ENCODE measurements around the gene PCSK4. TPM values are rescaled to one million over a fixed set of nuclear protein-coding genes. Genes with fewer than 3 reads are reported as not detected.

PCSK4 gene
- total RNA-seq, 6 donors from 2014 or later, result 2.7 to 47.1 (median 6.8) TPM

DNA sequence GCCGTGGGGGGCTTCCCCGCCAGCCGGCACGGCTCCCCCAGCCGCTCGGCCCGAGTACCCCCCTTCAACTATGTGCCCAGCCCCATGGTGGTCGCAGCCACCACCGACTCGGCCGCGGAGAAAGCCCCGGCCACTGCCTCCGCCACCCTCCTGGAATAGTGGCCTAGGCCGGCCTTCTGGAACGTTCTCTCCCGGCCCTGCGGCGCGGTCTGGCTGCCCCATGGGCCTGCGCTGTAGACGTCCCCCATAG, 20.2 kb downstream of the PCSK4 start:
- no peak for DNase-seq
- Histone ChIP-seq H3K4me1 (peaks cover 60 to 76% (median 65%) of the 10 kb centered on the region in 4 donors), H3K27me3 (peaks cover 5 to 79% (median 55%) of the 10 kb centered on the region in 4 donors), H3K9me3 (no peaks in the 10 kb centered on the region), H3K36me3 (peaks cover 0 to 10% (median 4%) of the 10 kb centered on the region in 4 donors), H3K4me3 (peak overlapping the region; percentile 24 to 50 (median 40)), H3K27ac (no peak overlapping the region)
- no peak for TF ChIP-seq POLR2AphosphoS5 (IDR thresholded peaks at IDR 0.05)
- no peak for TF ChIP-seq EP300 (IDR thresholded peaks at IDR 0.05)
- peak in 1 of 2 donors; percentile 4 for ATAC-seq (ENCODE audit: low FRiP score in 2 of 2)
- 7% methylated on average over 8 of the region's 22 CpGs; no CpG with 5 or more reads in 1 of the 2 donors for WGBS, 2 donors

DNA sequence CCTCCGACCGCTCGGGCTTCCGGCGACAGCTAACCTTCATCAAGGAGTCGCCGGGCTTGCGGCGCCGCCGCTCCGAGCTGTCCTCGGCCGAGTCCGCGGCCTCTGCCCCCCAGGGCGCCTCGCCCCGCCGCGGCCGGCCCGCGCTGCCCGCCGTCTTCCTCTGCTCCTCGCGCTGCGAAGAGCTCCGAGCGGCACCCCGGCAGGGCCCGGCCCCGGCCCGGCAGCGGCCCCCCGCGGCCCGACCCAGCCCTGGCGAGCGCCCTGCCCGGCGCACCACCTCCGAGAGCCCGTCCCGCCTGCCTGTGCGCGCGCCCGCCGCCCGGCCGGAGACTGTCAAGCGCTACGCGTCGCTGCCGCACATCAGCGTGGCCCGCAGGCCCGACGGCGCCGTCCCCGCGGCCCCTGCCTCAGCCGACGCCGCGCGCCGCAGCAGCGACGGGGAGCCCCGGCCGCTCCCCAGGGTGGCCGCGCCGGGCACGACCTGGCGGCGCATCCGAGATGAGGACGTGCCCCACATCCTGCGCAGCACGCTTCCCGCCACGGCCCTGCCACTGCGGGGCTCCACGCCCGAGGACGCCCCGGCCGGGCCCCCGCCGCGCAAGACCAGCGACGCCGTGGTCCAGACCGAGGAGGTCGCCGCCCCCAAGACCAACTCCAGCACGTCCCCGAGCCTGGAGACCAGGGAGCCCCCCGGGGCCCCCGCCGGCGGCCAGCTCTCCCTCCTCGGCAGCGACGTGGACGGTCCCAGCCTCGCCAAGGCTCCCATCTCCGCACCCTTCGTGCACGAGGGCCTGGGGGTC, 20.7 kb downstream of the PCSK4 start:
- ATAC-seq (ENCODE audit: low FRiP score in 2 of 2) (no peak), DNase-seq (peak in 1 of 2 donors; percentile 88)
- Histone ChIP-seq H3K27me3 (peaks cover 5 to 81% (median 55%) of the 10 kb centered on the region in 4 donors), H3K4me1 (peaks cover 60 to 78% (median 65%) of the 10 kb centered on the region in 4 donors), H3K4me3 (peak overlapping the region in 3 of 4 donors; percentile 24 to 50 (median 48)), H3K27ac (no peak overlapping the region), H3K36me3 (peaks cover 0 to 5% (median 0%) of the 10 kb centered on the region in 4 donors), H3K9me3 (no peaks in the 10 kb centered on the region)
- 4% methylated on average over 33 of the region's 117 CpGs; no CpG with 5 or more reads in 1 of the 2 donors for WGBS, 2 donors
- TF ChIP-seq, protein P1, sequence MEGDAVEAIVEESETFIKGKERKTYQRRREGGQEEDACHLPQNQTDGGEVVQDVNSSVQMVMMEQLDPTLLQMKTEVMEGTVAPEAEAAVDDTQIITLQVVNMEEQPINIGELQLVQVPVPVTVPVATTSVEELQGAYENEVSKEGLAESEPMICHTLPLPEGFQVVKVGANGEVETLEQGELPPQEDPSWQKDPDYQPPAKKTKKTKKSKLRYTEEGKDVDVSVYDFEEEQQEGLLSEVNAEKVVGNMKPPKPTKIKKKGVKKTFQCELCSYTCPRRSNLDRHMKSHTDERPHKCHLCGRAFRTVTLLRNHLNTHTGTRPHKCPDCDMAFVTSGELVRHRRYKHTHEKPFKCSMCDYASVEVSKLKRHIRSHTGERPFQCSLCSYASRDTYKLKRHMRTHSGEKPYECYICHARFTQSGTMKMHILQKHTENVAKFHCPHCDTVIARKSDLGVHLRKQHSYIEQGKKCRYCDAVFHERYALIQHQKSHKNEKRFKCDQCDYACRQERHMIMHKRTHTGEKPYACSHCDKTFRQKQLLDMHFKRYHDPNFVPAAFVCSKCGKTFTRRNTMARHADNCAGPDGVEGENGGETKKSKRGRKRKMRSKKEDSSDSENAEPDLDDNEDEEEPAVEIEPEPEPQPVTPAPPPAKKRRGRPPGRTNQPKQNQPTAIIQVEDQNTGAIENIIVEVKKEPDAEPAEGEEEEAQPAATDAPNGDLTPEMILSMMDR (IDR thresholded peaks at IDR 0.05), result peak in 1 of 6 experiments; percentile 8
- TF ChIP-seq POLR2AphosphoS5 (IDR thresholded peaks at IDR 0.05) (no peak), POLR2A (IDR thresholded peaks at IDR 0.05) (no peak), EP300 (IDR thresholded peaks at IDR 0.05) (no peak)

DNA sequence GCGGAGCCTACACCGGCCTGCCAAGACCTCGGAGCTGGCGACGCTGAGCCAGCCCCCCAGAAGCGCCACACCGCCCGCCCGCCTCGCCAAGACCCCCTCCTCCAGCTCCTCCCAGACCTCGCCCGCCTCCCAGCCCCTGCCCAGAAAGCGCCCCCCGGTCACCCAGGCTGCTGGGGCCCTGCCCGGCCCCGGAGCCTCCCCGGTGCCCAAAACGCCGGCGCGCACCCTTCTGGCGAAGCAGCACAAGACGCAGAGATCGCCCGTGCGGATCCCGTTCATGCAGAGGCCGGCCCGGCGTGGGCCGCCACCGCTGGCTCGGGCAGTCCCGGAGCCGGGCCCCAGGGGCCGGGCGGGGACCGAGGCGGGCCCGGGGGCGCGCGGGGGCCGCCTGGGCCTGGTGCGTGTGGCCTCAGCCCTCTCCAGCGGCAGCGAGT, 21.3 kb downstream of the PCSK4 start:
- DNase-seq (peak in 1 of 2 donors; percentile 87), ATAC-seq (ENCODE audit: low FRiP score in 2 of 2) (no peak)
- H3K27me3 ChIP-seq, result peaks cover 5 to 81% (median 55%) of the 10 kb centered on the region in 4 donors
- peak overlapping the region in 3 of 4 donors; percentile 17 to 50 (median 24) for H3K4me3 ChIP-seq
- no peak overlapping the region for H3K27ac ChIP-seq
- no peak for TF ChIP-seq POLR2A (IDR thresholded peaks at IDR 0.05)
- TF ChIP-seq, protein P1 (IDR thresholded peaks at IDR 0.05), result no peak
- TF ChIP-seq POLR2AphosphoS5 (IDR thresholded peaks at IDR 0.05), result no peak
- no peak for TF ChIP-seq EP300 (IDR thresholded peaks at IDR 0.05)
- no peaks in the 10 kb centered on the region for H3K36me3 ChIP-seq
- WGBS, 2 donors, result 0 to 3% methylated on average over 1 to 21 of the region's 47 CpGs
- H3K9me3 ChIP-seq, result no peaks in the 10 kb centered on the region
- peaks cover 60 to 78% (median 65%) of the 10 kb centered on the region in 4 donors for H3K4me1 ChIP-seq

DNA sequence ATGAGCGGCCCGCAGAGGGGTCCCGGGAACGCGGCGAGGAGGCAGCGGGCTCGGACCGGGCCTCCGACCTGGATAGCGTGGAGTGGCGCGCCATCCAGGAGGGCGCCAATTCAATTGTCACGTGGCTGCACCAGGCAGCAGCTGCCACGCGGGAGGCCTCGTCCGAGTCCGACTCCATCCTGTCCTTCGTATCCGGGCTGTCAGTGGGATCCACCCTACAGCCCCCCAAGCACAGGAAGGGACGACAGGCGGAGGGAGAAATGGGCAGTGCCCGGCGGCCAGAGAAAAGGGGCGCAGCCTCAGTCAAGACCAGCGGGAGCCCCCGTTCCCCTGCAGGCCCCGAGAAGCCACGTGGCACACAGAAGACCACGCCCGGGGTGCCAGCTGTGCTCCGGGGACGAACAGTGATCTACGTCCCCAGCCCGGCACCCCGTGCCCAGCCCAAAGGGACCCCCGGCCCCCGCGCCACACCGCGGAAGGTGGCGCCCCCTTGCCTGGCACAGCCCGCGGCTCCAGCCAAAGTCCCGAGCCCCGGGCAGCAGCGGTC, 21.8 kb downstream of the PCSK4 start:
- TF ChIP-seq, protein P1 (IDR thresholded peaks at IDR 0.05), result no peak
- TF ChIP-seq EP300 (IDR thresholded peaks at IDR 0.05) (no peak), POLR2A (IDR thresholded peaks at IDR 0.05) (no peak), POLR2AphosphoS5 (IDR thresholded peaks at IDR 0.05) (no peak)
- ATAC-seq (ENCODE audit: low FRiP score in 2 of 2) (no peak), DNase-seq (peak in 1 of 2 donors; percentile 77)
- Histone ChIP-seq H3K4me3 (peak overlapping the region in 3 of 4 donors; percentile 17 to 50 (median 24)), H3K4me1 (peaks cover 60 to 78% (median 65%) of the 10 kb centered on the region in 4 donors), H3K27me3 (peaks cover 5 to 81% (median 55%) of the 10 kb centered on the region in 4 donors), H3K9me3 (no peaks in the 10 kb centered on the region), H3K27ac (no peak overlapping the region), H3K36me3 (no peaks in the 10 kb centered on the region)
- WGBS, 2 donors, result 5 to 9% methylated on average over 14 to 23 of the region's 49 CpGs

DNA sequence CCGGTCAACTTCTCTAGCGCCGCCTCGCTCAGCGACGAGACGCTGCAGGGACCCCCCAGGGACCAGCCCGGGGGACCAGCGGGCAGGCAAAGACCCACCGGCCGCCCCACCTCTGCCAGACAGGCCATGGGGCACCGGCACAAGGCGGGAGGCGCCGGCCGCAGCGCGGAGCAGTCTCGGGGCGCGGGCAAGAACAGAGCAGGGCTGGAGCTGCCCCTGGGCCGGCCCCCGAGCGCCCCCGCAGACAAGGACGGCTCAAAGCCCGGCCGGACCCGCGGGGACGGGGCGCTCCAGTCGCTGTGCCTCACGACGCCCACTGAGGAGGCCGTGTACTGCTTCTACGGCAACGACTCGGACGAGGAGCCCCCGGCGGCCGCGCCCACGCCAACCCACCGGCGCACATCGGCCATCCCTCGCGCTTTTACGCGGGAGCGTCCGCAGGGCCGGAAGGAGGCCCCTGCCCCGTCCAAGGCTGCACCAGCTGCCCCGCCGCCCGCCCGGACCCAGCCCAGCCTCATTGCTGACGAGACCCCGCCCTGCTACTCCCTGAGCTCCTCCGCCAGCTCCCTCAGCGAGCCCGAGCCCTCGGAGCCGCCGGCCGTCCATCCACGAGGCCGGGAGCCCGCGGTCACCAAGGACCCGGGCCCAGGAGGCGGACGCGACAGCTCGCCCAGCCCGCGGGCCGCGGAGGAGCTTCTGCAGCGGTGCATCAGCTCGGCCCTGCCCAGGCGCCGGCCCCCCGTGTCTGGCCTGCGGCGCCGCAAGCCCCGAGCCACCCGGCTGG, 22.5 kb downstream of the PCSK4 start:
- Histone ChIP-seq H3K4me3 (peak overlapping the region in 1 of 4 donors; percentile 3), H3K36me3 (no peaks in the 10 kb centered on the region), H3K27me3 (peaks cover 5 to 79% (median 54%) of the 10 kb centered on the region in 4 donors), H3K27ac (no peak overlapping the region), H3K4me1 (peaks cover 60 to 78% (median 65%) of the 10 kb centered on the region in 4 donors), H3K9me3 (no peaks in the 10 kb centered on the region)
- TF ChIP-seq EP300 (IDR thresholded peaks at IDR 0.05) (no peak), POLR2AphosphoS5 (IDR thresholded peaks at IDR 0.05) (no peak)
- 0 to 2% methylated on average over 1 to 13 of the region's 92 CpGs for WGBS, 2 donors
- ATAC-seq (ENCODE audit: low FRiP score in 2 of 2) (no peak), DNase-seq (peak in 1 of 2 donors; percentile 85)

Measured in upper lobe of left lung (tissue), 6 donors.